Measurements from ENCODE around the gene STYXL2. TPM values are rescaled to one million over a fixed set of nuclear protein-coding genes. Genes with fewer than 3 reads are reported as not detected.

The STYXL2 gene
- total RNA-seq, 1 donor from 2014 or later, result 0.70 TPM

GRCh38 chr1:167060141-167061072, 33.5 kb upstream of the STYXL2 start:
- Mint-ChIP-seq H3K4me3 (ENCODE audit: unreplicated experiment) (no peak overlapping the region), H3K27me3 (ENCODE audit: unreplicated experiment) (peaks cover 27% of the 10 kb centered on the region), H3K36me3 (ENCODE audit: unreplicated experiment) (no peaks in the 10 kb centered on the region), H3K4me1 (ENCODE audit: unreplicated experiment) (peaks cover 7% of the 10 kb centered on the region), H3K9me3 (ENCODE audit: unreplicated experiment) (no peaks in the 10 kb centered on the region), H3K27ac (ENCODE audit: unreplicated experiment) (no peak overlapping the region)
- TF ChIP-seq CTCF (IDR thresholded peaks at IDR 0.05), result peak; percentile 31
- DNase-seq (ENCODE audit: extremely low spot score, unreplicated experiment), result peak; percentile 53

GRCh38 chr1:167061073-167061464, 32.8 kb upstream of the STYXL2 start:
- Mint-ChIP-seq H3K27ac (ENCODE audit: unreplicated experiment) (no peak overlapping the region), H3K9me3 (ENCODE audit: unreplicated experiment) (no peaks in the 10 kb centered on the region), H3K36me3 (ENCODE audit: unreplicated experiment) (no peaks in the 10 kb centered on the region), H3K4me1 (ENCODE audit: unreplicated experiment) (peaks cover 7% of the 10 kb centered on the region), H3K4me3 (ENCODE audit: unreplicated experiment) (no peak overlapping the region), H3K27me3 (ENCODE audit: unreplicated experiment) (peaks cover 26% of the 10 kb centered on the region)
- TF ChIP-seq CTCF (IDR thresholded peaks at IDR 0.05), result no peak
- peak; percentile 38 for DNase-seq (ENCODE audit: extremely low spot score, unreplicated experiment)

GRCh38 chr1:167064621-167065020, 29.3 kb upstream of the STYXL2 start:
- H3K4me1 Mint-ChIP-seq (ENCODE audit: unreplicated experiment), result peaks cover 2% of the 10 kb centered on the region
- H3K36me3 Mint-ChIP-seq (ENCODE audit: unreplicated experiment), result no peaks in the 10 kb centered on the region
- H3K4me3 Mint-ChIP-seq (ENCODE audit: unreplicated experiment), result no peak overlapping the region
- DNase-seq (ENCODE audit: extremely low spot score, unreplicated experiment), result no peak
- no peak for TF ChIP-seq CTCF (IDR thresholded peaks at IDR 0.05)
- H3K27ac Mint-ChIP-seq (ENCODE audit: unreplicated experiment), result no peak overlapping the region
- H3K9me3 Mint-ChIP-seq (ENCODE audit: unreplicated experiment), result no peaks in the 10 kb centered on the region
- peaks cover 35% of the 10 kb centered on the region for H3K27me3 Mint-ChIP-seq (ENCODE audit: unreplicated experiment)

- Mint-ChIP-seq H3K27ac (ENCODE audit: unreplicated experiment) (no peak overlapping the region), H3K4me3 (ENCODE audit: unreplicated experiment) (no peak overlapping the region), H3K36me3 (ENCODE audit: unreplicated experiment) (no peaks in the 10 kb centered on the region), H3K9me3 (ENCODE audit: unreplicated experiment) (no peaks in the 10 kb centered on the region), H3K27me3 (ENCODE audit: unreplicated experiment) (peaks cover 39% of the 10 kb centered on the region), H3K4me1 (ENCODE audit: unreplicated experiment) (peaks cover 2% of the 10 kb centered on the region)
- no peak for DNase-seq (ENCODE audit: extremely low spot score, unreplicated experiment)
- TF ChIP-seq CTCF (IDR thresholded peaks at IDR 0.05), result no peak
Observed at GRCh38 chr1:167065471-167065870, 28.4 kb upstream of the STYXL2 start.

- peak overlapping the region; percentile 59 for H3K4me3 Mint-ChIP-seq (ENCODE audit: unreplicated experiment)
- TF ChIP-seq CTCF (IDR thresholded peaks at IDR 0.05), result peak; percentile 100
- H3K27ac Mint-ChIP-seq (ENCODE audit: unreplicated experiment), result no peak overlapping the region
- peak; percentile 94 for DNase-seq (ENCODE audit: extremely low spot score, unreplicated experiment)
- peaks cover 2% of the 10 kb centered on the region for H3K4me1 Mint-ChIP-seq (ENCODE audit: unreplicated experiment)
- no peaks in the 10 kb centered on the region for H3K36me3 Mint-ChIP-seq (ENCODE audit: unreplicated experiment)
- H3K27me3 Mint-ChIP-seq (ENCODE audit: unreplicated experiment), result peaks cover 43% of the 10 kb centered on the region
- no peaks in the 10 kb centered on the region for H3K9me3 Mint-ChIP-seq (ENCODE audit: unreplicated experiment)
Observed at GRCh38 chr1:167066333-167067122, 27.3 kb upstream of the STYXL2 start.

Measured in osteocyte (in vitro differentiated cells).